ENCODE results near the gene SH3RF3. TPM values are rescaled to one million over a fixed set of nuclear protein-coding genes. Genes with fewer than 3 reads are reported as not detected.

Gene SH3RF3
- total RNA-seq, 2 donors from 2014 or later: 1.5 to 1.8 TPM

DNA sequence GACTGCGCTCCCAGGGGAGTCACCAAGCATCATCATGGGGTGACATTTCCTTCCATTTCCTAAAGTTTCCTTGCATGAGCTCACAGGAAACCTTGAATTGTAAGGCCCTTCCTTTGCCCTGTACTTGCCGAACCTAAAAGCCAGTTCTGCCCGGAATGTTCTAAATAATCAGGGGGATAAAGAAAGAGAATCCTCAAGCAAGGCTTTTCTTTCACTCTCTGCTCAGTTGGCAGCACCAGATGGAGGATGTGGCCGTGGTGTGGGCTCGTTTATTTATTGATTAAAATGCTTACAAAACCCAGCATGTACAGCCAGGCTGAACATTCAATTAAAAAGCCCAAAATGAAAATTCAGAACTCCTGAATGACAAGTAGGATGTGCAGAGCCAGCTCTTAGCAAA is 170.5 kb downstream of the SH3RF3 start:
- no peak for TF ChIP-seq CTCF (conservative IDR thresholded peaks at IDR 0.05)
- Mint-ChIP-seq H3K9me3 (no peaks in the 10 kb centered on the region), H3K27me3 (ENCODE audit: insufficient read depth) (no peaks in the 10 kb centered on the region), H3K27ac (no peak overlapping the region), H3K36me3 (ENCODE audit: low read depth) (no peaks in the 10 kb centered on the region), H3K4me3 (no peak overlapping the region), H3K4me1 (no peaks in the 10 kb centered on the region)
- Histone ChIP-seq H3K27ac (ENCODE audit: low read depth, low read length) (no peak overlapping the region), H3K9me3 (ENCODE audit: control insufficient read depth, low read length) (no peaks in the 10 kb centered on the region), H3K9ac (ENCODE audit: extremely low read depth, low read length, poor library complexity, severe bottlenecking) (no peak overlapping the region), H3K4me1 (ENCODE audit: control insufficient read depth, insufficient read depth, low read length) (no peaks in the 10 kb centered on the region), H3K27me3 (ENCODE audit: control insufficient read depth, insufficient read depth, low read length, poor library complexity, severe bottlenecking) (no peaks in the 10 kb centered on the region), H3K4me3 (ENCODE audit: low read length) (no peak overlapping the region), H3K36me3 (ENCODE audit: control insufficient read depth, insufficient read depth, low read length) (no peaks in the 10 kb centered on the region)
- whole genome bisulfite sequencing, 2 experiments (ENCODE audit: insufficient coverage in 1 of 2, insufficient read length in 1 of 2): 93 to 95% methylated on average over 4 to 5 of the region's 5 CpGs
- no peak for DNase-seq

DNA sequence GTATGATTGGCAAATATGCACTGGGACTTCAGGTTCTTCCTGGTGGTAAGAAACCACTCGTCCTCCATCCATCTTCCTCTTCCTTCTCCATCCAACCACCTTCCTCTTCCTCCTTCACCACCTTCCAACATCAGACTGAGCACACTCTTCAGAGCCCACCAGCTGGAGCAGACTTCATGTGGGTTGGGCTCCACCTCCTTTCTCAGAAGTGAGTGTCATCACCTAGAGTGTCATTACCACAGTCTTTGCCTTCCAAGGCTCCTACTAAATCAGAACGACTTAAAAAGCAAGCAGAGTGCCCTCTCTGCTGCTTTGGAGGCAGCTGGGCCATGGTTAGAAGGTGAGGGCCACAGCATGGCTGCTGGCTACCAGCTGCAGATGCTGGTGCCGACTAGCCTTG is 171.6 kb downstream of the SH3RF3 start:
- Mint-ChIP-seq H3K27ac (no peak overlapping the region), H3K4me3 (no peak overlapping the region)

GRCh38 chr2:109301746-109302145 is 172.7 kb downstream of the SH3RF3 start:
- H3K9me3 ChIP-seq (ENCODE audit: control insufficient read depth, low read length): no peaks in the 10 kb centered on the region
- no peaks in the 10 kb centered on the region for H3K9me3 Mint-ChIP-seq
- H3K9ac ChIP-seq (ENCODE audit: extremely low read depth, low read length, poor library complexity, severe bottlenecking): no peak overlapping the region
- H3K36me3 ChIP-seq (ENCODE audit: control insufficient read depth, insufficient read depth, low read length): no peaks in the 10 kb centered on the region
- H3K4me1 ChIP-seq (ENCODE audit: control insufficient read depth, insufficient read depth, low read length): peaks cover 9% of the 10 kb centered on the region
- no peak overlapping the region for H3K4me3 Mint-ChIP-seq
- H3K27ac Mint-ChIP-seq: no peak overlapping the region
- H3K36me3 Mint-ChIP-seq (ENCODE audit: low read depth): no peaks in the 10 kb centered on the region
- 92 to 94% methylated on average over 5 to 6 of the region's 6 CpGs for WGBS, 2 experiments (ENCODE audit: insufficient coverage in 1 of 2, insufficient read length in 1 of 2)
- H3K27me3 Mint-ChIP-seq (ENCODE audit: insufficient read depth): no peaks in the 10 kb centered on the region
- DNase-seq: no peak
- H3K4me1 Mint-ChIP-seq: peaks cover 14% of the 10 kb centered on the region
- no peak overlapping the region for H3K4me3 ChIP-seq (ENCODE audit: low read length)
- no peaks in the 10 kb centered on the region for H3K27me3 ChIP-seq (ENCODE audit: control insufficient read depth, insufficient read depth, low read length, poor library complexity, severe bottlenecking)
- no peak for TF ChIP-seq CTCF (conservative IDR thresholded peaks at IDR 0.05)
- no peak overlapping the region for H3K27ac ChIP-seq (ENCODE audit: low read depth, low read length)

More for the DNA sequence above, 171.6 kb downstream of the SH3RF3 start:
- no peak overlapping the region for H3K27ac ChIP-seq (ENCODE audit: low read depth, low read length)
- no peaks in the 10 kb centered on the region for H3K9me3 Mint-ChIP-seq
- WGBS, 2 experiments (ENCODE audit: insufficient coverage in 1 of 2, insufficient read length in 1 of 2): 75% methylated on average over 3 of the region's 3 CpGs; no CpG with 5 or more reads in 1 of the 2 experiments
- no peaks in the 10 kb centered on the region for H3K36me3 Mint-ChIP-seq (ENCODE audit: low read depth)
- H3K27me3 ChIP-seq (ENCODE audit: control insufficient read depth, insufficient read depth, low read length, poor library complexity, severe bottlenecking): no peaks in the 10 kb centered on the region
- H3K4me1 ChIP-seq (ENCODE audit: control insufficient read depth, insufficient read depth, low read length): peaks cover 6% of the 10 kb centered on the region
- no peak overlapping the region for H3K9ac ChIP-seq (ENCODE audit: extremely low read depth, low read length, poor library complexity, severe bottlenecking)
- no peaks in the 10 kb centered on the region for H3K36me3 ChIP-seq (ENCODE audit: control insufficient read depth, insufficient read depth, low read length)
- peaks cover 9% of the 10 kb centered on the region for H3K4me1 Mint-ChIP-seq
- H3K27me3 Mint-ChIP-seq (ENCODE audit: insufficient read depth): no peaks in the 10 kb centered on the region
- no peak for DNase-seq
- H3K4me3 ChIP-seq (ENCODE audit: low read length): no peak overlapping the region
- no peak for TF ChIP-seq CTCF (conservative IDR thresholded peaks at IDR 0.05)
- H3K9me3 ChIP-seq (ENCODE audit: control insufficient read depth, low read length): no peaks in the 10 kb centered on the region
